GM12865 (cell line): ENCODE data around the gene HDAC9.

Source experiments
- DNase-seq: peaks from one replicate; pipeline ENCODE4 v3.0.0; 2010; ENCODE audit warnings: low read depth
- H3K4me3 ChIP-seq: 2 replicates; pipeline ENCODE4 v1.5.1; 2011; ENCODE audit warnings: mild to moderate bottlenecking, low read depth, low read length, control low read depth
- CTCF ChIP-seq: IDR thresholded peaks from 2 replicates; pipeline ENCODE4 v1.5.1; 2011; ENCODE audit warnings: low read length, control low read depth, low read depth, inconsistent platforms; ENCODE audit not compliant: insufficient read depth; ENCODE audit errors: missing control alignments

The HDAC9 gene

GRCh38 chr7:18905316-18905943 is 409.9 kb downstream of the HDAC9 start:
- no peak overlapping the region for H3K4me3 ChIP-seq
- no peak for DNase-seq
- no peak for TF ChIP-seq CTCF

GRCh38 chr7:18906901-18907300 is 411.4 kb downstream of the HDAC9 start:
- DNase-seq, result no peak
- H3K4me3 ChIP-seq, result no peak overlapping the region
- TF ChIP-seq CTCF, result no peak

GRCh38 chr7:18913106-18913505 is 417.6 kb downstream of the HDAC9 start:
- no peak overlapping the region for H3K4me3 ChIP-seq
- no peak for TF ChIP-seq CTCF
- DNase-seq, result no peak

- TF ChIP-seq CTCF, result no peak
- H3K4me3 ChIP-seq, result no peak overlapping the region
- no peak for DNase-seq
These were observed 421.3 kb downstream of the HDAC9 start for GRCh38 chr7:18916826-18917225.

- H3K4me3 ChIP-seq, result no peak overlapping the region
- no peak for TF ChIP-seq CTCF
- DNase-seq, result no peak
These were observed 431.6 kb downstream of the HDAC9 start for GRCh38 chr7:18927134-18927533.

GRCh38 chr7:18936265-18936664 is 440.7 kb downstream of the HDAC9 start:
- DNase-seq, result no peak
- H3K4me3 ChIP-seq, result no peak overlapping the region
- TF ChIP-seq CTCF, result no peak
